Transverse colon (tissue), 4 donors: ENCODE data around the gene FCHSD2. TPM values are rescaled to one million over a fixed set of nuclear protein-coding genes. Genes with fewer than 3 reads are reported as not detected.
"Not testable (repeated sequence)": the region's sequence is repeated elsewhere in the genome, so short reads cannot be mapped to it uniquely, and the experiment has no call there.

Experiments used
- DNase-seq: peaks from one replicate; pipeline ENCODE4 v3.0.0-alpha.2; 2019
- H3K27ac ChIP-seq, 4 donors: fragments of 200-600 bp; sonication (generic); 2 replicates each; pipeline ENCODE4 v1.5.1; 2016 to 2018; ENCODE audit warnings: inconsistent platforms in 4 of 4
- H3K27me3 ChIP-seq: fragments of 200-600 bp; sonication (generic); 2 replicates; pipeline ENCODE4 v1.5.1; 2017; ENCODE audit warnings: inconsistent platforms
- H3K36me3 ChIP-seq, 4 donors: fragments of 200-600 bp; sonication (generic); 2 replicates each; pipeline ENCODE4 v1.5.1; 2017 to 2019; ENCODE audit warnings: inconsistent platforms in 4 of 4
- H3K4me1 ChIP-seq, 4 donors: fragments of 200-600 bp; sonication (generic); 2 replicates each; pipeline ENCODE4 v1.5.1; 2017 to 2020; ENCODE audit warnings: inconsistent platforms in 4 of 4
- H3K4me3 ChIP-seq, 4 donors: fragments of 200-600 bp; sonication (generic); 1 replicate in 1 of 4; 2 replicates in 3 of 4; pipeline versions ENCODE4 v1.5.1 to v1.6.1; 2017 to 2019; ENCODE audit warnings: inconsistent platforms in 4 of 4
- H3K9me3 ChIP-seq, 2 donors: fragments of 200-600 bp; sonication (generic); 2 replicates each; pipeline ENCODE4 v1.5.1; 2017 to 2019; ENCODE audit warnings: inconsistent platforms in 2 of 2
- CTCF ChIP-seq, 5 experiments: fragments of 200-600 bp in 3 of 5; fragments of 450-650 bp in 2 of 5; sonication (generic) in 3 of 5; IDR thresholded peaks; 1 replicate in 2 of 5; 2 replicates in 3 of 5; pipeline ENCODE4 v1.5.1; 2016 to 2017; ENCODE audit warnings: antibody characterized with exemption in 5 of 5, inconsistent platforms in 3 of 5, mild to moderate bottlenecking in 2 of 5, moderate library complexity in 1 of 5
- EP300 ChIP-seq: sonication (generic); formaldehyde crosslinking; IDR thresholded peaks from one replicate; pipeline ENCODE4 v1.6.1; 2017; ENCODE audit warnings: antibody characterized with exemption, low read depth
- POLR2A ChIP-seq: fragments of 450-650 bp; IDR thresholded peaks from one replicate; pipeline ENCODE4 v1.6.1; 2016; ENCODE audit warnings: antibody characterized with exemption, mild to moderate bottlenecking, moderate library complexity
- POLR2AphosphoS5 ChIP-seq, 3 donors: sonication (generic); formaldehyde crosslinking; IDR thresholded peaks; one replicate each; pipeline ENCODE4 v1.6.1; 2016; ENCODE audit warnings: antibody characterized with exemption in 3 of 3
- WGBS, 2 donors: methylation state at CpG; one replicate each; pipeline ENCODE4 v1.1.5; 2018; ENCODE audit warnings: low coverage in 1 of 2; 5-methylcytosine and 5-hydroxymethylcytosine counted together
- in situ Hi-C, 4 donors: fragments of 200-750 bp; cut with MboI; loops; one replicate each; pipeline versions ENCODE4 v1.15.0 to v1.15.1; 2017; ENCODE audit warnings: low sequenced_read_pairs in 3 of 4, low pct_ligation_motif_present in 1 of 4, low pct_unique_long_range_greater_than_20kb in 1 of 4
- intact Hi-C: fragments of 100-400 bp; cut with DNase I; formaldehyde crosslinking; loops from one replicate; pipeline ENCODE4 v1.15.1; 2023; ENCODE audit warnings: low total_unique reads
- total RNA-seq, 4 donors: library from RNA; depleted of rRNA; stranded (reverse); fragments of >200 nt; gene quantifications; one replicate each; pipeline ENCODE4 v1.1.0, GENCODE V29; 2016

FCHSD2 gene
- total RNA-seq, 4 donors from 2014 or later, result 9.1 to 15.9 (median 15.0) TPM

GRCh38 chr11:72808331-72808798 lies 333.8 kb downstream of the FCHSD2 start:
- in situ Hi-C loops, result no loop called here
- TF ChIP-seq EP300 (no peak), CTCF (IDR thresholded peaks at IDR 0.05) (no peak), POLR2A (no peak), POLR2AphosphoS5 (IDR thresholded peaks at IDR 0.05) (no peak)
- intact Hi-C loops, result no loop called here
- Histone ChIP-seq H3K9me3 (no peaks in the 10 kb centered on the region), H3K4me1 (peaks cover 10 to 16% (median 11%) of the 10 kb centered on the region in 4 donors), H3K27ac (no peak overlapping the region), H3K36me3 (no peaks in the 10 kb centered on the region), H3K27me3 (no peaks in the 10 kb centered on the region), H3K4me3 (no peak overlapping the region)
- WGBS, 2 donors, result 72 to 87% methylated on average over 4 of the region's 4 CpGs
- DNase-seq, result no peak

- in situ Hi-C loops, result no loop called here
- intact Hi-C loops, result no loop called here
- Histone ChIP-seq H3K9me3 (no peaks in the 10 kb centered on the region), H3K4me1 (peaks cover 5 to 11% (median 5%) of the 10 kb centered on the region in 4 donors), H3K4me3 (no peak overlapping the region), H3K27ac (peak overlapping the region; percentile 26 to 56 (median 28)), H3K27me3 (no peaks in the 10 kb centered on the region), H3K36me3 (no peaks in the 10 kb centered on the region)
- 75 to 85% methylated on average over 1 to 2 of the region's 2 CpGs for WGBS, 2 donors
- TF ChIP-seq POLR2A (no peak), EP300 (no peak), CTCF (IDR thresholded peaks at IDR 0.05) (no peak), POLR2AphosphoS5 (IDR thresholded peaks at IDR 0.05) (no peak)
- DNase-seq, result no peak
These were observed 334.3 kb downstream of the FCHSD2 start for GRCh38 chr11:72807792-72808191.

- Histone ChIP-seq H3K36me3 (no peaks in the 10 kb centered on the region), H3K27ac (peak overlapping the region; percentile 26 to 56 (median 28)), H3K4me3 (no peak overlapping the region), H3K27me3 (no peaks in the 10 kb centered on the region), H3K4me1 (peaks cover 0 to 5% (median 0%) of the 10 kb centered on the region in 4 donors), H3K9me3 (no peaks in the 10 kb centered on the region)
- WGBS, 2 donors, result 74 to 86% methylated on average over 5 of the region's 5 CpGs
- TF ChIP-seq EP300 (no peak), CTCF (IDR thresholded peaks at IDR 0.05) (no peak), POLR2A (no peak), POLR2AphosphoS5 (IDR thresholded peaks at IDR 0.05) (no peak)
- DNase-seq, result no peak
- in situ Hi-C loops, result no loop called here
- intact Hi-C loops, result no loop called here
These were observed 335.0 kb downstream of the FCHSD2 start for GRCh38 chr11:72807021-72807693.

GRCh38 chr11:72806378-72806777 lies 335.7 kb downstream of the FCHSD2 start:
- H3K27me3 ChIP-seq, H3K4me3 ChIP-seq, H3K36me3 ChIP-seq, in situ Hi-C loops, intact Hi-C loops, H3K9me3 ChIP-seq, DNase-seq, H3K4me1 ChIP-seq: not testable (repeated sequence)
- peak overlapping the region; percentile 5 to 56 (median 13) for H3K27ac ChIP-seq
- 88% methylated on average over 1 of the region's 1 CpG; no CpG with 5 or more reads in 1 of the 2 donors for WGBS, 2 donors
